GM12878 (cell line): ENCODE data around the gene INSL3. TPM values are rescaled to one million over a fixed set of nuclear protein-coding genes. Genes with fewer than 3 reads are reported as not detected.

Experiments used
- ATAC-seq: fragments of 200-7000 bp; cut with Tn5 transposase; 3 replicates; pipeline ENCODE4 v1.9.1; 2020; ENCODE audit warnings: mild to moderate bottlenecking, moderate library complexity
- BruUV-seq: library from RNA; stranded (reverse); fragments of 400-500 nt; replicated peaks from 2 replicates; lab custom pipeline; 2021; lab: Mats Ljungman, UMichigan
- CTCF ChIA-PET: fragments of 300-600 bp; sonication (Branson Sonifier 250); formaldehyde crosslinking; extraction: SDS; loops from one replicate; lab custom pipeline; 2021; ENCODE audit warnings: inconsistent platforms; lab: Yijun Ruan, JAX
- POLR2A ChIA-PET: fragments of 350-600 bp; formaldehyde crosslinking; extraction: SDS; loops from one replicate; lab custom pipeline; 2021; ENCODE audit warnings: inconsistent platforms; lab: Charles Lee
- RAD21 ChIA-PET: fragments of 300-600 bp; sonication (Branson Sonifier 250); formaldehyde crosslinking; loops from one replicate; lab custom pipeline; 2023; ENCODE audit warnings: antibody characterized with exemption; ENCODE audit not compliant: unreplicated experiment; lab: Charles Lee
- SMC1A ChIA-PET: fragments of 300-600 bp; sonication (Branson Sonifier 250); formaldehyde crosslinking; loops from one replicate; lab custom pipeline; 2023; ENCODE audit not compliant: unreplicated experiment, uncharacterized antibody; lab: Charles Lee
- DNase-seq: peaks from one replicate; pipeline ENCODE4 v3.0.0-alpha.2; 2011; ENCODE audit warnings: low read depth, low spot score
- FAIRE-seq: peaks from 3 replicates; lab custom pipeline; 2011; peaks lifted over from hg19 to GRCh38; lab: Jason Lieb, UNC
- H2AFZ ChIP-seq: 2 replicates; pipeline ENCODE4 v1.6.0; 2011; ENCODE audit warnings: low read depth, low read length, control low read depth; ENCODE audit not compliant: control insufficient read depth
- H3K27ac ChIP-seq: 2 replicates; pipeline ENCODE4 v1.5.1; 2011; ENCODE audit warnings: control low read depth; ENCODE audit not compliant: control insufficient read depth, insufficient read depth
- H3K27me3 ChIP-seq, 2 experiments: replicated peaks in 1 of 2; 2 replicates each; pipeline versions ENCODE4 v1.6.0 to v1.6.1; 2011; ENCODE audit warnings: low read length in 1 of 2; ENCODE audit not compliant: control insufficient read depth in 2 of 2, insufficient read depth in 2 of 2
- H3K36me3 ChIP-seq, 2 experiments: 2 replicates each; pipeline ENCODE4 v1.5.1; 2011; ENCODE audit warnings: low read length in 1 of 2; ENCODE audit not compliant: control insufficient read depth in 2 of 2, insufficient read depth in 2 of 2
- H3K4me1 ChIP-seq: 2 replicates; pipeline ENCODE4 v1.6.1; 2011; ENCODE audit warnings: mild to moderate bottlenecking, low read length, moderate library complexity, mixed read lengths; ENCODE audit not compliant: control insufficient read depth, insufficient read depth
- H3K4me2 ChIP-seq: 2 replicates; pipeline ENCODE4 v1.6.0; 2011; ENCODE audit warnings: control low read depth; ENCODE audit not compliant: control insufficient read depth, insufficient read depth
- H3K4me3 ChIP-seq: fragments of 200-600 bp; sonication (generic); 2 replicates; pipeline ENCODE4 v1.5.1; 2016
- H3K79me2 ChIP-seq: 2 replicates; pipeline ENCODE4 v1.6.0; 2011; ENCODE audit warnings: low read length; ENCODE audit not compliant: control insufficient read depth, insufficient read depth
- H3K9ac ChIP-seq: 2 replicates; pipeline ENCODE4 v1.8.0; 2011; ENCODE audit warnings: low read length, control low read depth, mixed read lengths; ENCODE audit not compliant: control insufficient read depth, insufficient read depth
- H3K9me3 ChIP-seq: replicated peaks from 3 replicates; pipeline ENCODE4 v1.5.1; 2011; ENCODE audit warnings: mild to moderate bottlenecking, low read length; ENCODE audit not compliant: control insufficient read depth, insufficient read depth
- H4K20me1 ChIP-seq: 2 replicates; pipeline ENCODE4 v1.6.0; 2011; ENCODE audit not compliant: control insufficient read depth, insufficient read depth
- EGR1 ChIP-seq, 2 experiments: IDR thresholded peaks; 1 replicate in 1 of 2; 2 replicates in 1 of 2; pipeline ENCODE4 v1.6.1; 2011 to 2012; ENCODE audit warnings: low read depth in 2 of 2, low read length in 2 of 2, borderline replicate concordance in 1 of 2, mild to moderate bottlenecking in 1 of 2, moderate library complexity in 1 of 2
- WGBS: methylation state at CpG from one replicate; pipeline ENCODE4 v1.1.6; 2016; ENCODE audit warnings: low lambda C conversion rate; ENCODE audit not compliant: insufficient replicate concordance, insufficient coverage; ENCODE audit errors: missing lambda C conversion rate; 5-methylcytosine and 5-hydroxymethylcytosine counted together
- in situ Hi-C: fragments of 300-500 bp; cut with MboI; formaldehyde crosslinking; loops from 9 replicates; pipeline ENCODE4 v1.14.3; 2018; ENCODE audit warnings: mixed read lengths
- intact Hi-C: fragments of 100-400 bp; cut with micrococcal nuclease; formaldehyde crosslinking; loops from one replicate; pipeline ENCODE4 v1.14.2; 2022; ENCODE audit not compliant: unreplicated experiment
- polyA plus RNA-seq, 11 experiments: library from polyadenylated mRNA; depleted of rRNA in 4 of 11; unstranded in 6 of 11; stranded (reverse) in 5 of 11; fragments of >200 nt; fragmentation: Nextera tagmentation in 4 of 11; fragmentation: Illumina TruSeq in 1 of 11; extraction: Ambion mirVana in 4 of 11; extraction: Trizol in 1 of 11; gene quantifications; 1 replicate in 1 of 11; 2 replicates in 10 of 11; pipeline versions ENCODE4 v1.2.1 to v1.2.3, GENCODE V29; 2011 to 2016; ENCODE audit warnings: inconsistent platforms in 2 of 11, missing spikeins in 2 of 11, low read depth in 1 of 11
- total RNA-seq, 4 experiments: library from RNA; depleted of rRNA in 3 of 4; stranded (reverse); fragments of >200 nt in 3 of 4; fragmentation: Illumina TruSeq in 1 of 4; extraction: Trizol in 1 of 4; gene quantifications; 2 replicates each; pipeline versions ENCODE4 v1.2.1 to v1.2.3, GENCODE V29; 2013 to 2021
- TF ChIP-seq, protein P1 (sequence below): fragments of 450-650 bp; IDR thresholded peaks from 2 replicates; pipeline ENCODE4 v1.6.1; 2016; ENCODE audit warnings: mild to moderate bottlenecking

Gene INSL3
- total and polyA plus RNA-seq, 10 of the 15 experiments (the other 5 are each of a cell fraction or from before 2014, with no cell fraction given): 0.27 to 1.9 (median 0.70) TPM

DNA sequence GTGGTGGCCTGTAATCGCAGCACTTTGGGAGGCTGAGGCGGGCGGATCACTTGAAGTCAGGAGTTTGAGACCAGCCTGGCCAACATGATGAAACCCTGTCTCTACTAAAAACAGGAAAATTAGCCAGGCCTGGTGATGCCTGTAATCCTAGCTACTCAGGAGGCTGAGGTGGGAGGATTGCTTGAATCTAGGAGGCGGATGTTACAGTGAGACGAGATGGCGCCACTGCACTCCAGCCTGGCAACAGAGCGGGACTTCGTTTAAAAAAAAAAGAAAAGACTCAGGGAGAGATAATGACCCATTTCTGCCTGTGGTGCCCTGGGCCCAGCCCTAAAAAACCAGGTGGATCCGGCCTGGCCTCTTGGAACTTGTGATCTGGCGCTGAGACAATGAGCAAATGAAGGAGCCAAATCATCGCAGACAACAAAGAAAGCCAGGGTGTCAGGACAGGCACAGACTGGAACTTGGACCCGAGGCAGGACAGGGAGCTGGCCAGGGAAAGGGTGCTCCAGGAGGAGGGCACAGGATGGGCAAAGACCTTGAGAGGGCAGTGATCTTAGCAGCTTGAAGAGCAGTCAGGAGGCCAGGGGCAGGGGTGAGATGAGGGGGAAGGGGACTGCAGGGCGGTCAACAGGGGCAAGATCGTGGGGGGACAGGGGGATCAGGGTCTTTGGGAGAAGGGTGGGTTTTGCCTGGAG lies 27.4 kb upstream of the INSL3 start:
- intact Hi-C loops: no loop called here
- no peaks in the 10 kb centered on the region for H3K9me3 ChIP-seq
- RAD21 ChIA-PET: interaction anchor here (1.3 to 5.3 kb wide), 4 partner anchors 10 to 94 kb away, joined by 3 to 56 read pairs (median 10); partner anchors contain the start of genes CCDC124 and RPL18A
- TF ChIP-seq, protein P1, sequence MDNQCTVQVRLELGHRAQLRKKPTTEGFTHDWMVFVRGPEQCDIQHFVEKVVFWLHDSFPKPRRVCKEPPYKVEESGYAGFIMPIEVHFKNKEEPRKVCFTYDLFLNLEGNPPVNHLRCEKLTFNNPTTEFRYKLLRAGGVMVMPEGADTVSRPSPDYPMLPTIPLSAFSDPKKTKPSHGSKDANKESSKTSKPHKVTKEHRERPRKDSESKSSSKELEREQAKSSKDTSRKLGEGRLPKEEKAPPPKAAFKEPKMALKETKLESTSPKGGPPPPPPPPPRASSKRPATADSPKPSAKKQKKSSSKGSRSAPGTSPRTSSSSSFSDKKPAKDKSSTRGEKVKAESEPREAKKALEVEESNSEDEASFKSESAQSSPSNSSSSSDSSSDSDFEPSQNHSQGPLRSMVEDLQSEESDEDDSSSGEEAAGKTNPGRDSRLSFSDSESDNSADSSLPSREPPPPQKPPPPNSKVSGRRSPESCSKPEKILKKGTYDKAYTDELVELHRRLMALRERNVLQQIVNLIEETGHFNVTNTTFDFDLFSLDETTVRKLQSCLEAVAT: peak; percentile 79; the same call in 1 of the 2 replicates
- TF ChIP-seq EGR1 (IDR thresholded peaks at IDR 0.05; ENCODE audit: borderline replicate concordance in 1 of 2, low read depth in 2 of 2, low read length in 2 of 2): no peak
- TF ChIP-seq, all 136 proteins: peak for 1
- Histone ChIP-seq H2AFZ (no peak overlapping the region), H3K36me3 (0 out of 4 replicates have a peak, but pooled peaks cover 0 to under 1% of the 10 kb centered on the region in 2 experiments), H3K4me2 (no peak overlapping the region), H3K9ac (no peak overlapping the region), H3K4me3 (0 out of 2 replicates have a peak overlapping the region, but pooled peaks have one; percentile 72), H4K20me1 (no peaks in the 10 kb centered on the region), H3K79me2 (peaks cover 25% of the 10 kb centered on the region), H3K4me1 (peaks cover 36% of the 10 kb centered on the region), H3K27me3 (no peaks in the 10 kb centered on the region), H3K27ac (peak overlapping the region; percentile 71)
- POLR2A ChIA-PET: interaction anchor here (1.1 to 2.9 kb wide), 2 partner anchors 11 to 94 kb away, joined by 7 to 23 read pairs; partner anchors contain the start of gene RPL18A
- no peak for FAIRE-seq
- CTCF ChIA-PET: interaction anchor here (0.7 to 8.5 kb wide), 9 partner anchors 11 to 338 kb away, joined by 3 to 78 read pairs (median 6); partner anchors contain the start of genes CCDC124 and RPL18A
- in situ Hi-C loops: no loop called here
- no peak for ATAC-seq
- no TSS peak for BruUV-seq
- SMC1A ChIA-PET: interaction anchor here (1.4 to 3.4 kb wide), 3 partner anchors 11 to 88 kb away, joined by 4 to 19 read pairs (median 5); partner anchors contain the start of gene RPL18A
- WGBS: 87% methylated on average over 14 of the region's 14 CpGs
- DNase-seq: no peak
